ENCODE results near the gene MAMDC4. TPM values are rescaled to one million over a fixed set of nuclear protein-coding genes. Genes with fewer than 3 reads are reported as not detected.

MAMDC4 gene
- total and polyA plus RNA-seq, 2 experiments from 2014 or later, result 17.8 to 22.2 TPM

DNA sequence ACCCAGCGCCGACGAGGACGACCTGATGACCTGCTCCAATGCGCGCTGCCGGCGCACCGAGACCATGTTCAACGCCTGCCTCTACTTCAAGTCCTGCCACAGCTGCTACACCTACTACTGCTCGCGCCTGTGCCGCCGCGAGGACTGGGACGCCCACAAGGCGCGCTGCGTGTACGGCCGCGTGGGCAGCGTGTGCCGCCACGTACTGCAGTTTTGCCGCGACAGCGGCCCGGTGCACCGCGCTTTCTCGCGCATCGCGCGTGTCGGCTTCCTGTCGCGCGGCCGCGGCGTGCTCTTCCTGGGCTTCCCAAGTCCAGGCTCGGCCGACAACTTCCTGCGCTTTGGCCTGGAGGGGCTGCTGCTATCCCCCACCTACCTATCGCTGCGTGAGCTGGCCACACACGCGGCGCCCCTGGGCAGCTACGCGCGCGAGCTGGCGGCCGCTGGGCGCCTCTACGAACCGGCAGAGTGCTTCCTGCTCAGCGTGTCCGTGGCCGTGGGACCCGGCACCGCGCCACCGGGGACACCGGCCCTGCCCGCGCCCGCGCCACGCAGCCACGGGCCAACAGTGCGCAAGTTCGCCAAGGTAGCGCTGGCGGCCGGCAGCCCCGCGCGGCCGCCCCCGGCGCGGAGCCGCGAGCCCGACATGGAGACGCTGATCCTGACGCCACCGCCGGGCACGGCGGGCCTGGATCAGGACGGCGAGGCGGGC lies 5.6 kb upstream of the MAMDC4 start:
- H3K4me1 ChIP-seq (ENCODE audit: low read depth), result peaks cover 16% of the 10 kb centered on the region
- DNase-seq (ENCODE audit: low read depth in 1 of 2, low spot score in 1 of 2), result no peak
- H3K27me3 ChIP-seq, result no peaks in the 10 kb centered on the region
- H3K27ac ChIP-seq, result no peak overlapping the region
- peaks cover 9% of the 10 kb centered on the region for H3K36me3 ChIP-seq
- TF ChIP-seq, protein P1, sequence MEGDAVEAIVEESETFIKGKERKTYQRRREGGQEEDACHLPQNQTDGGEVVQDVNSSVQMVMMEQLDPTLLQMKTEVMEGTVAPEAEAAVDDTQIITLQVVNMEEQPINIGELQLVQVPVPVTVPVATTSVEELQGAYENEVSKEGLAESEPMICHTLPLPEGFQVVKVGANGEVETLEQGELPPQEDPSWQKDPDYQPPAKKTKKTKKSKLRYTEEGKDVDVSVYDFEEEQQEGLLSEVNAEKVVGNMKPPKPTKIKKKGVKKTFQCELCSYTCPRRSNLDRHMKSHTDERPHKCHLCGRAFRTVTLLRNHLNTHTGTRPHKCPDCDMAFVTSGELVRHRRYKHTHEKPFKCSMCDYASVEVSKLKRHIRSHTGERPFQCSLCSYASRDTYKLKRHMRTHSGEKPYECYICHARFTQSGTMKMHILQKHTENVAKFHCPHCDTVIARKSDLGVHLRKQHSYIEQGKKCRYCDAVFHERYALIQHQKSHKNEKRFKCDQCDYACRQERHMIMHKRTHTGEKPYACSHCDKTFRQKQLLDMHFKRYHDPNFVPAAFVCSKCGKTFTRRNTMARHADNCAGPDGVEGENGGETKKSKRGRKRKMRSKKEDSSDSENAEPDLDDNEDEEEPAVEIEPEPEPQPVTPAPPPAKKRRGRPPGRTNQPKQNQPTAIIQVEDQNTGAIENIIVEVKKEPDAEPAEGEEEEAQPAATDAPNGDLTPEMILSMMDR (IDR thresholded peaks at IDR 0.05; ENCODE audit: low read depth, low read length), result no peak
- no peaks in the 10 kb centered on the region for H3K9me3 ChIP-seq (ENCODE audit: low read depth)
- H3K4me3 ChIP-seq, result no peak overlapping the region

DNA sequence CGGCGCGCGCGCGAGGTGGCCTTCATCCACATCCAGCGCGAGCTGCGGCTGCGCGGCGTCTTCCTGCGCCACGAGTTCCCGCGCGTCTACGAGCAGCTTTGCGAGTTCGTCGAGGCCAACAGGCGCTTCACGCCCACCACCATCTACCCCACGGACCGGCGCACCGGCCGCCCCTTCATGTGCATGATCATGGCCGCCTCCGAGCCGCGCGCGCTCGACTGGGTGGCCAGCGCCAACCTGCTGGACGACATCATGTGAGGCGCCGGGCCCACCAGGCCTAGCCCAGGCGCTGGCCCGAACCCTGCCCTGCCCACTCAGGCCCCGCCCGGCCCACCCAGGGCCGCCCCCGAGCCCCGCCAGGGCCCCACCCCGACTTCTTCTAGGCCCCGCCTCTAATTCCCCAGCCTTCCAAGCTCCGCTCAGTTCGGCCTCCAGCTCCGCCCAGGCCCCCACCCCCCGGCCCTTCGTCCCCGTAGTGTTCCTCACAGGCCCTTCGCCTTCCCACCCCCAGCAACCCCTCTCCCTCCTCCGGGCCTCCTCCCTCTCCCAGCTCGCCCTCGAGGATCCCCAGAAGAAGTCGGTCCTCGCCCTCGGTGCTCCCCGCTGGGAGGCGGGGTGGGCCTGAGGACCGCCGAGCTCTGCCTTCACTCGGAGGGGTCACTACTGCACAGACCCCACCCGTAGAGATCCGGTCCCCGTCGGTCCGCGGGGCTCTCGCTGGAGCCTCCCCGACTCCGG lies 4.9 kb upstream of the MAMDC4 start:
- Histone ChIP-seq H3K4me3 (peak overlapping the region; percentile 62), H3K27me3 (no peaks in the 10 kb centered on the region), H3K27ac (peak overlapping the region; percentile 90), H3K36me3 (peaks cover 9% of the 10 kb centered on the region), H3K4me1 (ENCODE audit: low read depth) (peaks cover 11% of the 10 kb centered on the region), H3K9me3 (ENCODE audit: low read depth) (no peaks in the 10 kb centered on the region)
- TF ChIP-seq, protein P1 (IDR thresholded peaks at IDR 0.05; ENCODE audit: low read depth, low read length), result no peak
- DNase-seq (ENCODE audit: low read depth in 1 of 2, low spot score in 1 of 2), result peak; percentile 74 to 80

DNA sequence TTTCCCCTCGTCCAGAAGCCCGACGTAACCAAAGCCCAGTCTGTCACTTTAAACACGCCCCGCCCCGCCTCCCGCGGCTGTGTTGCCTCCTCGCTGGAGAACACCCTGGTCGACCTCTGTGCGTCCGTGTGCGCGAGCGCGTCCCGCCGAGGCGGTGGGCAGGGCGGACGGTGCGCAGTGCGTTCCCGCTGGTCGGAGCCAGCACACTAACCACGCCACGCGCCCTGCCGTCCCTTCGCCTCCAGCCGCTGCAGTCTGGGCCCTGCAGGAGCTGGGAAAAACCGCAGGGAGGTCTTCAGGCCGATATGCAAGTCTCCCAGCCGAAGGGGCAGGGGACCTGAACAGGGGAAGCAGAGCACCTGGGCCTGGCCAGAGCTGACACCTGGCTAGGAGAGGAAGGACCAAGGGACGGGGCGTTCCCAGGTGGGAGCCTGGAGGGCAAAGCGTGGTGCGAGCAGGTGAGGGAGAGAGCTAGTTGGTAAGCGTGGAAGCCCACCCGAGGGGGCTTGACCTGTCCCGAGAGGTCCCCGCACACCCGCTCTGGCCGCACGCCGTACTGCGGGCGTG lies 4.2 kb upstream of the MAMDC4 start:
- H3K36me3 ChIP-seq, result peaks cover 9% of the 10 kb centered on the region
- H3K4me3 ChIP-seq, result peak overlapping the region; percentile 62
- peak; percentile 90 to 91 for DNase-seq (ENCODE audit: low read depth in 1 of 2, low spot score in 1 of 2)
- H3K9me3 ChIP-seq (ENCODE audit: low read depth), result no peaks in the 10 kb centered on the region
- TF ChIP-seq, protein P1 (IDR thresholded peaks at IDR 0.05; ENCODE audit: low read depth, low read length), result no peak
- H3K27me3 ChIP-seq, result no peaks in the 10 kb centered on the region
- H3K4me1 ChIP-seq (ENCODE audit: low read depth), result peaks cover 11% of the 10 kb centered on the region
- peak overlapping the region; percentile 90 for H3K27ac ChIP-seq

DNA sequence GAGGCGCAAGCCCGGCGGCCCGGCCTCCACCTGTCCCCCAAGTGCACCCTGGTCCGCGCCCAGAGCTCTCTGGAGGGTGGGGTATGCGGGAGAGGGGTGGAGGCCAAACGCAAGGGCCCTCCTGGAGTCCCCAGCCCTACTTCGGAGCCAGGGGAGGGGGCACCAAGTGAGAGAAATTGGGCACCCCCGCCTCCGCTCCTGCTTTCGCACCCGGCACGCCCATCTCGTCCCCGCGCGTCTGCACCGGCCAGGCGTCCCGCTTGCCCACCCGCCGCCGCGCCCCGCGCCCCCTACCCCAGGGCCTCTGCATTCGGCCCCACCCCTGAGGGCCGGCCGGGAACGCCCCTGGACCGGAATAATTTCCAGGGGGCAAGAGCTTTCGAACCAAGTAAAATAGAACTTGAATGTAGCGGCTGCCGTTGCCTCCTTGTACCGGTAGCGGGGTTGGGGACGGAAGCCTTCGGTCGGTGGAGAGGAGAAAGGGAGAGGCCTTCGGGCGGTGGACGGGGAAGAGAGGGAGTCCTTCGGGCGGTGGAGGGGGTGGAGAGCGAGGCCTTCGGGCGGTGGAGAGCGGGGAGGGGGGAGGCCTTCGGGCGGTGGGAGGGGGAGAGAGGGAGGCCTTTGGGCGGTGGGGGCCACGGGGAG lies 3.6 kb upstream of the MAMDC4 start:
- peak; percentile 16 to 64 for DNase-seq (ENCODE audit: low read depth in 1 of 2, low spot score in 1 of 2)
- peak overlapping the region; percentile 62 for H3K4me3 ChIP-seq
- TF ChIP-seq, protein P1 (IDR thresholded peaks at IDR 0.05; ENCODE audit: low read depth, low read length), result no peak
- H3K27ac ChIP-seq, result peak overlapping the region; percentile 90
- peaks cover 9% of the 10 kb centered on the region for H3K36me3 ChIP-seq
- no peaks in the 10 kb centered on the region for H3K27me3 ChIP-seq
- peaks cover 5% of the 10 kb centered on the region for H3K4me1 ChIP-seq (ENCODE audit: low read depth)
- H3K9me3 ChIP-seq (ENCODE audit: low read depth), result no peaks in the 10 kb centered on the region
